WI38 (cell line): Measurements from ENCODE around the gene PDK4.

Experiments
- H3K4me3 ChIP-seq: 2 replicates; pipeline ENCODE4 v1.5.1; 2011; ENCODE audit warnings: low read depth, mild to moderate bottlenecking, control low read depth, low read length
- CTCF ChIP-seq: IDR thresholded peaks from 2 replicates; pipeline ENCODE4 v1.5.1; 2012; ENCODE audit warnings: low read depth, mild to moderate bottlenecking, control low read depth, low read length

PDK4 gene

DNA sequence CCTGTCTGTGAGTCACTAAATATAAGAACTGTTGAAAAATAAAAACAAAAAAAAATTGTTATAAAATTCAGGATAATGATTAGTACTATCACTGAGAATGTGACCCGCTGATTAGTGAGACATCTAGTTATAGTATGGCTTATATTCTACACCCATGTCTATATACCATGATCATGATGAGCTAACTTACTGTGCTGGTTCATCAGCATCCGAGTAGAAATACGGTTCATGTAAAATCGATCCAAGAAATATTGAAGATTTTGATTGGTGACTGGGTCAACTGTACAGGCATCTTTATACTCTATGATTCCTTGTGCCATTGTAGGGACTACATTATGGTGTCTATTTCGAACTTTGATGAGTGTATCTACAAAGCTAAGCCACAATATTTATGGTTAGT lies 3.7 kb downstream of the PDK4 start:
- H3K4me3 ChIP-seq = no peak overlapping the region
- no peak for TF ChIP-seq CTCF

DNA sequence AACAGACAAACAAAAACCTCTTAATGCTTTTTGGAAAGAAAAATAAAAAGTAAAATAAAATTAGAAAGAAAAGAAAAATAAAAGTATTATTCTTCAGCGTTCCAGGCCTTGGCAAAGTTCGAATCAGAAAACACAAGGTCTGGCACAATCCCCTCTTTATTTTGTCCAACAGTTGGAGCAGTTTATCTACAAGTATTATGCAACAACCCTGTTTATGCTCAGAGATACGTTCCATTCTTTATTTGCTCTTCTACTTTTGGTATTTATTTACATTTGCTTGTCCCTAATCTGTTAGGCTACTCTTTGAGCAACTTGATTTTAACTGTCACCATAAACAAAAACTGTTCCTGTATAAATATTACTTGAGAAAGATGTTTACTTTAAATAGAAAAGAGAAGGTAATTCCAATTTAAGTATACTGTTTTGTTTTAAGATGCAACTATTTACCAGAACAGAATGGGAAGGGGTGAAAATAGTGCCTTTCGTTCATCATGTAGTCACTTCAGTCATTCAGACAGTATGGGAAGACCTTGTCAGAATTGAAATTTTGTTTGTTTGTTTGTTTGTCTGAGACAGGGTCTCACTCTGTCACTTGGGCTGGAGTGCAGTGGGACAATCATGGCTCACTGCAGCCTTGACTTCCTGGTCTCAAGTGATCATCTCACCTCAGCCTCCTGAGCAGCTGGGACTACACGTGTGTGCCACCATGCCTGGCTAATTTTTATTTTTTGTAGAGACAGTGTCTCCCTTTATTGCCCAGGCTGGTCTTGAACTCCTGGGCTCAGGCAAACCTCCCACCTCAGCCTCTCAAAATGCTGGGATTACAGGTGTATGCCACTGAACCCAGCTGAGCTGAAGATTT lies 5.7 kb downstream of the PDK4 start:
- TF ChIP-seq CTCF = no peak
- H3K4me3 ChIP-seq = no peak overlapping the region

- no peak overlapping the region for H3K4me3 ChIP-seq
- TF ChIP-seq CTCF = no peak
These were observed 6.5 kb downstream of the PDK4 start for GRCh38 chr7:95589766-95590165.

DNA sequence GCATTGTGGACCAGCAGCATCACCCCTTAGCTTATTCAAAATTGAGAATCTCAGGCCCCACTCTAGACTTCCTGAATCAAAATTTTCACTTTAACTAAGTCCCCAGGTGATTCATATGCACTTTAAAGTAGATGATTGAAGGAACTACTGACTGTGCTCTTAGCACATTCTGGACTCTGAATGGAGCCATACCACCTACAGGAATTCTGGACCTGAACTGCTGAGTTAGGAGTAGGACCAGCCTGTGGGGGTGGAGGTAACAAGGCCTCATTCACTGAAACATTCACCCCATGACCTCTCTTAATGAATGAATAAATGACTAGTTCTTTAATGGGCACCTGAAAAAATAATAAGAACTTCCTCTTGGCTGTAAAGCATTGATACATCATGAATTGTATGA lies 7.3 kb downstream of the PDK4 start:
- TF ChIP-seq CTCF = no peak
- H3K4me3 ChIP-seq = no peak overlapping the region

DNA sequence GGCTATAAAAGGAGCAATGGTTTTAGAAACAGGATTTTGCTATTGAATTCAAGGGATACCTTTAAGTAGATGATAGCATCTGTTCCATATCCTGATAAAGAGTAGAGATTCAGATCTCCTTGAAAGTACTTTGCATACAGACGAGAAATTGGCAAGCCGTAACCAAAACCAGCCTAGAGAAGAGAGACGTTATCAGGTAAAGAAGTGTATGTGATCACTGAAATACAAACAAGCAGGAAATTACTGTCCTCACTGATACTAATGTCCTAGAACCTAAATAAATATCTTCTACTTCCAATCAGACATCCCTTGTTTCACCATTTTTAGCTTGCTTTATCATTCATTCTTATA lies 9.4 kb downstream of the PDK4 start:
- no peak for TF ChIP-seq CTCF
- H3K4me3 ChIP-seq = no peak overlapping the region

DNA sequence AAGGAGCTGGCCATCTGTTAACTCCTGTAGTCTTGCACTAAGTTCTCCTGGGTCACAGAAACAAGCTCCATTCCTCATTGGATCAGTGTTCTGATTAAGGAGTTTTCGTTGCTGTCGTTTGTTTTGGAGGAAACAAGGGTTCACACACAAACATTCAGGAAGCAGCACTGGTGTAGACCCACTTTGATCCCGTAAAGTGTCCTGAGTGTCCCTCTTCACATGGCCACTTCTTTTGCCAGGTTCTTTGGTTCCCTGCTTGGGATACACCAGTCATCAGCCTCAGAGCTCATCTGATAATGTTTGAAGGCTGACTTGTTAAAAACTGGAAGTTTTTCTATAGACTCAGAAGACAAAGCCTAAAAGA lies 10.9 kb downstream of the PDK4 start:
- no peak overlapping the region for H3K4me3 ChIP-seq
- TF ChIP-seq CTCF = no peak

- no peak overlapping the region for H3K4me3 ChIP-seq
- no peak for TF ChIP-seq CTCF
These were observed 11.4 kb downstream of the PDK4 start for GRCh38 chr7:95584769-95585425.
